HL-60 (cell line): Measurements from ENCODE around the gene EPS8L1.

ENCODE experiments used
- DNase-seq, 2 experiments: peaks; one replicate each; pipeline ENCODE4 v3.0.0-alpha.2; 2010 to 2020; ENCODE audit warnings: low read depth in 1 of 2, low spot score in 1 of 2
- H3K27ac ChIP-seq: fragments of 250-450 bp; sonication (Bioruptor Pico); replicated peaks from 2 replicates; pipeline ENCODE4 v1.5.1; 2020; ENCODE audit warnings: mild to moderate bottlenecking, moderate library complexity
- H3K27me3 ChIP-seq: fragments of 250-450 bp; sonication (Bioruptor Pico); 2 replicates; pipeline ENCODE4 v1.5.1; 2021; ENCODE audit warnings: mild to moderate bottlenecking, moderate library complexity; ENCODE audit not compliant: insufficient read depth, poor library complexity, severe bottlenecking
- H3K4me3 ChIP-seq: replicated peaks from 2 replicates; pipeline ENCODE4 v1.5.1; 2011; ENCODE audit warnings: mild to moderate bottlenecking, control low read depth, low read length; ENCODE audit not compliant: insufficient read depth
- GABPA ChIP-seq: IDR thresholded peaks from 2 replicates; pipeline ENCODE4 v1.6.1; 2012; ENCODE audit warnings: low read depth
- POLR2AphosphoS5 ChIP-seq: IDR thresholded peaks from 2 replicates; pipeline ENCODE4 v1.6.1; 2012; ENCODE audit warnings: low read depth
- SPI1 ChIP-seq: IDR thresholded peaks from 2 replicates; pipeline ENCODE4 v1.6.1; 2012; ENCODE audit warnings: low read depth, mild to moderate bottlenecking, borderline replicate concordance
- TF ChIP-seq, protein P1 (sequence below): IDR thresholded peaks from one replicate; pipeline ENCODE4 v1.5.1; 2011; ENCODE audit warnings: low read length, control low read depth, inconsistent platforms; ENCODE audit not compliant: insufficient read depth
- TF ChIP-seq, protein P2 (sequence below): IDR thresholded peaks from 2 replicates; pipeline ENCODE4 v1.6.1; 2012; ENCODE audit warnings: low read depth; ENCODE audit not compliant: insufficient replicate concordance

EPS8L1 gene

DNA sequence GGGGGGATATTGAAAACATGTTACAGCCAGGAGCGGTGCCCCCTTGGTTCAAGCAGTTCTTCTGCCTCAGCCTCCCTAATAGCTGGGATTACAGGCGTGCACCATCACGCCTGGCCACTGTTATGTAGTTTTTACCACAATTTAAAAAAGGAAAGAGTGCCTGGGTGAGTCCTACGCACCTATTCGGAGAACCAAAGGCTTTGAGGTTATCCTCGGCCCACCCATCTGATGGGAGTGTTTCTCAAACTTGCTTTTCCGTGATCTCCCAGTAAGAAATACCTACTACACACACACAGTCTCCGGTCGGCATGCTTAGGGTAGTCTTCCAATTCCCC, 33.4 kb upstream of the EPS8L1 start:
- no peak for DNase-seq
- no peak for TF ChIP-seq GABPA
- TF ChIP-seq SPI1, result no peak
- TF ChIP-seq, protein P1, sequence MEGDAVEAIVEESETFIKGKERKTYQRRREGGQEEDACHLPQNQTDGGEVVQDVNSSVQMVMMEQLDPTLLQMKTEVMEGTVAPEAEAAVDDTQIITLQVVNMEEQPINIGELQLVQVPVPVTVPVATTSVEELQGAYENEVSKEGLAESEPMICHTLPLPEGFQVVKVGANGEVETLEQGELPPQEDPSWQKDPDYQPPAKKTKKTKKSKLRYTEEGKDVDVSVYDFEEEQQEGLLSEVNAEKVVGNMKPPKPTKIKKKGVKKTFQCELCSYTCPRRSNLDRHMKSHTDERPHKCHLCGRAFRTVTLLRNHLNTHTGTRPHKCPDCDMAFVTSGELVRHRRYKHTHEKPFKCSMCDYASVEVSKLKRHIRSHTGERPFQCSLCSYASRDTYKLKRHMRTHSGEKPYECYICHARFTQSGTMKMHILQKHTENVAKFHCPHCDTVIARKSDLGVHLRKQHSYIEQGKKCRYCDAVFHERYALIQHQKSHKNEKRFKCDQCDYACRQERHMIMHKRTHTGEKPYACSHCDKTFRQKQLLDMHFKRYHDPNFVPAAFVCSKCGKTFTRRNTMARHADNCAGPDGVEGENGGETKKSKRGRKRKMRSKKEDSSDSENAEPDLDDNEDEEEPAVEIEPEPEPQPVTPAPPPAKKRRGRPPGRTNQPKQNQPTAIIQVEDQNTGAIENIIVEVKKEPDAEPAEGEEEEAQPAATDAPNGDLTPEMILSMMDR, result no peak
- TF ChIP-seq, protein P2, sequence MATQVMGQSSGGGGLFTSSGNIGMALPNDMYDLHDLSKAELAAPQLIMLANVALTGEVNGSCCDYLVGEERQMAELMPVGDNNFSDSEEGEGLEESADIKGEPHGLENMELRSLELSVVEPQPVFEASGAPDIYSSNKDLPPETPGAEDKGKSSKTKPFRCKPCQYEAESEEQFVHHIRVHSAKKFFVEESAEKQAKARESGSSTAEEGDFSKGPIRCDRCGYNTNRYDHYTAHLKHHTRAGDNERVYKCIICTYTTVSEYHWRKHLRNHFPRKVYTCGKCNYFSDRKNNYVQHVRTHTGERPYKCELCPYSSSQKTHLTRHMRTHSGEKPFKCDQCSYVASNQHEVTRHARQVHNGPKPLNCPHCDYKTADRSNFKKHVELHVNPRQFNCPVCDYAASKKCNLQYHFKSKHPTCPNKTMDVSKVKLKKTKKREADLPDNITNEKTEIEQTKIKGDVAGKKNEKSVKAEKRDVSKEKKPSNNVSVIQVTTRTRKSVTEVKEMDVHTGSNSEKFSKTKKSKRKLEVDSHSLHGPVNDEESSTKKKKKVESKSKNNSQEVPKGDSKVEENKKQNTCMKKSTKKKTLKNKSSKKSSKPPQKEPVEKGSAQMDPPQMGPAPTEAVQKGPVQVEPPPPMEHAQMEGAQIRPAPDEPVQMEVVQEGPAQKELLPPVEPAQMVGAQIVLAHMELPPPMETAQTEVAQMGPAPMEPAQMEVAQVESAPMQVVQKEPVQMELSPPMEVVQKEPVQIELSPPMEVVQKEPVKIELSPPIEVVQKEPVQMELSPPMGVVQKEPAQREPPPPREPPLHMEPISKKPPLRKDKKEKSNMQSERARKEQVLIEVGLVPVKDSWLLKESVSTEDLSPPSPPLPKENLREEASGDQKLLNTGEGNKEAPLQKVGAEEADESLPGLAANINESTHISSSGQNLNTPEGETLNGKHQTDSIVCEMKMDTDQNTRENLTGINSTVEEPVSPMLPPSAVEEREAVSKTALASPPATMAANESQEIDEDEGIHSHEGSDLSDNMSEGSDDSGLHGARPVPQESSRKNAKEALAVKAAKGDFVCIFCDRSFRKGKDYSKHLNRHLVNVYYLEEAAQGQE, result no peak
- no peak for TF ChIP-seq POLR2AphosphoS5
- no peak overlapping the region for H3K27ac ChIP-seq

DNA sequence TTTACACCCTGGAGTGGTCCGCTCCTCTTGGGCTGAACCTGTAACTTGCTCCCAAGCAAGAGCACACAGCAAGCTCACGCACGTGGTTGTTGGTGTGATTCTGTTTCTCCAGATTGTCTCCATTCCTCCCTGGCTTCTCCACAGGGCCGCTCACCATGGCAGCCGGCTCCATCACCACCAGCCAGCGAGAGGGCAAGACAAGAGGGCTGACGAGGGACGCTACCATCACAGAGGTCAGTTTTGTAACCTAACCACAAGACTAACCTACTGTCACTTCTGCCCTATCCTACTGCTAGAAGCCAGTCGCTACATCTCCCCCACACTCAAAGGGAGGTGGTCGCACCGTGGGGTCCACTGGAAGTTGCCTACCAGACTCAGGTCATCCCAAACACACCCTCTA, 33.0 kb upstream of the EPS8L1 start:
- TF ChIP-seq GABPA, result no peak
- TF ChIP-seq, protein P1, result no peak
- no peak for TF ChIP-seq SPI1
- H3K27ac ChIP-seq, result no peak overlapping the region
- no peaks in the 10 kb centered on the region for H3K27me3 ChIP-seq
- H3K4me3 ChIP-seq, result no peak overlapping the region
- no peak for DNase-seq

More for the DNA sequence above, 33.4 kb upstream of the EPS8L1 start:
- Histone ChIP-seq H3K27me3 (no peaks in the 10 kb centered on the region), H3K4me3 (no peak overlapping the region)

DNA sequence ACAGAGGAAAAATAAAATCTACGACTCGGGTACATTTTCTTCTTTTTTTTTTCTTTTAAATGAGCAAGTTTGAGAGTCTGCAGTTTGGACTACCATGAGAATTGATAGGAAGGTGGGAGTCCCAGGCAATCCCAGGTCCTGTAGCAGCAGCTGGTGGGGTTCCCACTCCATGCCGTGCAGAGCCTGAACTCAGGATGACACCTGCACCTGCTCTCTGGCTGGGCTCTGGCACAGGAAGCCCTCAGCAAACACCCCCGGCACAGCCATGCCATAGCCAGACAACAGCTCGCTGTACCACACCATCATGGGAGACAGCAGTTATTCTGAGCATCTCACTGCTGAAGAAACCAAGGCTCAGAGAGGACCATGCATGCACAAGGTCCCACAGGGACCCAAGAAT, 31.4 kb upstream of the EPS8L1 start:
- DNase-seq, result no peak
- H3K4me3 ChIP-seq, result no peak overlapping the region
- H3K27me3 ChIP-seq, result no peaks in the 10 kb centered on the region
- no peak overlapping the region for H3K27ac ChIP-seq
- no peak for TF ChIP-seq POLR2AphosphoS5
- TF ChIP-seq, protein P1, result no peak
- no peak for TF ChIP-seq SPI1
- TF ChIP-seq GABPA, result no peak

DNA sequence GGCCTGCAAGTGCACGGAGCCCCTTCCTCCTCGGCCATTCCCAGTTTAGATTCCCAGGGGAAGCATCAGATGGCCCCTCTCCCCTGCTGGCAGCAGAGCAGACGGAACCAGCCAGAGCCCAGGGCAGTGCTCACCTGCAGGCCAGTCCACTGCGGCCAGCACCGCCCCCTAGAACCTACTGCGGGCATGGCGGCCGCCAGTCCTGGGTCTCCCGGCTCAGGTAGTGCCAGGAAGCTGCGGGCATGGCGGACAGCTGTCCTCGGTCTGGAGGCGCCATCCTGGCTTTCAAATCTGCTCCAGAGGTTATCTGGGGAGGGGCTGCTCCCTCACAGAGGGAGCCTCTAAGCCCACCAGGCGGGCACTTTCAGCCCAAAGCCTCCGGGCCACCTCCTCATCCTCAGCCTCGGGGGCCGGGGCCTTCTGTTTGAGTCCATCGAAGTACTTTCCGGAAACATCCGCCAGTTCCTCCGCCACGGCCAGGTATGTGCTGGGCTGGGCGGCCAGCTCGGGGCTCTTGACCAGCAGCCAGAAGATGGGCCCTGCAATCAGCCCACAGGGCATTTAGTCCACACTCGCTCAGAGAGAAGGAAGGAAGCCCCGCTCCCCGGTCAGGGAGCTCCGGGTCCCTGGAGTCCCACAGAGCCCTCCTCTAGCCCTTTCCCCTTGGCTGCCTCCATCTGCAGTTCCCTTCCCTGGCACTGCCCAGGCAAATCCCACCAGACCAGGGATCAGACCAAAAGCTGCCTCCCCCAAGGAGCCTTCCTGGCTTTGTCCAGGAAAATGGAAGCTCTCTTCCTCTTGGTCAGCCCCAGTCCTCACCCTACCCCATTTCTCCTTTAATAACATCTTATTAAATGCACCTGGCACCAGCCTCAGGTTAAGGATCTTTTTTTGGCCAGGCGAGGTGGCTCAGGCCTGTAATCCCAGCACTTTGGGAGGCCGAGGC, 30.6 kb upstream of the EPS8L1 start:
- H3K27ac ChIP-seq, result no peak overlapping the region
- no peak for DNase-seq

More for the DNA sequence above, 30.6 kb upstream of the EPS8L1 start:
- Histone ChIP-seq H3K4me3 (no peak overlapping the region), H3K27me3 (no peaks in the 10 kb centered on the region)
- TF ChIP-seq POLR2AphosphoS5, result no peak; the same call in 1 of the 2 replicates
- TF ChIP-seq GABPA, result no peak
- TF ChIP-seq, protein P1, result no peak
- no peak for TF ChIP-seq SPI1
- TF ChIP-seq, protein P2, result no peak
